Mesothelial cell of epicardium (in vitro differentiated cells): Measurements from ENCODE around the gene KRTAP5-5. TPM values are rescaled to one million over a fixed set of nuclear protein-coding genes. Genes with fewer than 3 reads are reported as not detected.

ENCODE experiments used
- DNase-seq, 2 experiments: peaks; one replicate each; pipeline ENCODE4 v3.0.0; 2021; ENCODE audit warnings: low spot score in 2 of 2; ENCODE audit not compliant: unreplicated experiment in 2 of 2
- H3K27ac Mint-ChIP-seq: 2 replicates; pipeline ENCODE4 v1.8.0; 2021; ENCODE audit warnings: mixed read lengths
- H3K27me3 Mint-ChIP-seq: 2 replicates; pipeline ENCODE4 v1.8.0; 2021; ENCODE audit warnings: low read depth, mixed read lengths
- H3K36me3 Mint-ChIP-seq: 2 replicates; pipeline ENCODE4 v1.8.0; 2021; ENCODE audit warnings: mixed read lengths
- H3K4me1 Mint-ChIP-seq: 2 replicates; pipeline ENCODE4 v1.8.0; 2021; ENCODE audit warnings: mixed read lengths
- H3K4me3 Mint-ChIP-seq: 2 replicates; pipeline ENCODE4 v1.8.0; 2021; ENCODE audit warnings: mild to moderate bottlenecking, moderate library complexity, mixed read lengths
- H3K9me3 Mint-ChIP-seq: 2 replicates; pipeline ENCODE4 v1.8.0; 2021; ENCODE audit warnings: mixed read lengths
- CTCF ChIP-seq: fragments of 200-600 bp; sonication (generic); IDR thresholded peaks from one replicate; pipeline ENCODE4 v1.5.0; 2021; ENCODE audit warnings: antibody characterized with exemption; ENCODE audit not compliant: unreplicated experiment
- total RNA-seq: library from RNA; stranded (reverse); gene quantifications from 3 replicates; pipeline ENCODE4 v1.2.1, GENCODE V29; 2021

Gene KRTAP5-5
- total RNA-seq, 1 donor from 2014 or later: not detected

GRCh38 chr11:1652771-1653540 lies 23.4 kb downstream of the KRTAP5-5 start:
- Mint-ChIP-seq H3K36me3 (no peaks in the 10 kb centered on the region), H3K9me3 (no peaks in the 10 kb centered on the region), H3K4me1 (peaks cover 17% of the 10 kb centered on the region), H3K27me3 (peaks cover 10% of the 10 kb centered on the region), H3K4me3 (no peak overlapping the region), H3K27ac (peak overlapping the region; percentile 61)
- TF ChIP-seq CTCF: peak; percentile 100
- peak; percentile 71 to 96 for DNase-seq

- peaks cover 17% of the 10 kb centered on the region for H3K4me1 Mint-ChIP-seq
- peaks cover 11% of the 10 kb centered on the region for H3K27me3 Mint-ChIP-seq
- no peaks in the 10 kb centered on the region for H3K36me3 Mint-ChIP-seq
- H3K27ac Mint-ChIP-seq: peak overlapping the region; percentile 45
- no peak for TF ChIP-seq CTCF
- H3K4me3 Mint-ChIP-seq: no peak overlapping the region
- H3K9me3 Mint-ChIP-seq: no peaks in the 10 kb centered on the region
- no peak for DNase-seq
These were observed 24.2 kb downstream of the KRTAP5-5 start for GRCh38 chr11:1653541-1654387.

- peak overlapping the region; percentile 80 for H3K27ac Mint-ChIP-seq
- H3K4me3 Mint-ChIP-seq: no peak overlapping the region
- no peaks in the 10 kb centered on the region for H3K36me3 Mint-ChIP-seq
- H3K27me3 Mint-ChIP-seq: peaks cover 12% of the 10 kb centered on the region
- no peaks in the 10 kb centered on the region for H3K9me3 Mint-ChIP-seq
- TF ChIP-seq CTCF: no peak
- no peak for DNase-seq
- peaks cover 17% of the 10 kb centered on the region for H3K4me1 Mint-ChIP-seq
These were observed 25.0 kb downstream of the KRTAP5-5 start for GRCh38 chr11:1654388-1655167.

- no peak for TF ChIP-seq CTCF
- Mint-ChIP-seq H3K36me3 (no peaks in the 10 kb centered on the region), H3K4me3 (no peak overlapping the region), H3K27ac (peak overlapping the region; percentile 80), H3K9me3 (no peaks in the 10 kb centered on the region), H3K27me3 (peaks cover 20% of the 10 kb centered on the region), H3K4me1 (peaks cover 17% of the 10 kb centered on the region)
- no peak for DNase-seq
These were observed 25.8 kb downstream of the KRTAP5-5 start for GRCh38 chr11:1655168-1656060.

- DNase-seq: no peak
- Mint-ChIP-seq H3K36me3 (no peaks in the 10 kb centered on the region), H3K4me3 (no peak overlapping the region), H3K27ac (no peak overlapping the region), H3K4me1 (peaks cover 17% of the 10 kb centered on the region), H3K9me3 (no peaks in the 10 kb centered on the region), H3K27me3 (peaks cover 21% of the 10 kb centered on the region)
- no peak for TF ChIP-seq CTCF
These were observed 26.5 kb downstream of the KRTAP5-5 start for GRCh38 chr11:1656061-1656441.
